DND-41 (cell line): ENCODE data around the gene CPNE1.

Source experiments
- ATAC-seq: fragments of 200-7000 bp; cut with Tn5 transposase; 3 replicates; pipeline ENCODE4 v1.9.1; 2021; ENCODE audit warnings: low read depth; ENCODE audit not compliant: insufficient read depth
- DNase-seq: peaks from one replicate; pipeline ENCODE4 v3.0.0-alpha.2; 2020
- H2AFZ ChIP-seq: 2 replicates; pipeline ENCODE4 v1.6.0; 2012; ENCODE audit warnings: low read depth, low read length
- H3K27ac ChIP-seq: 2 replicates; pipeline ENCODE4 v1.5.1; 2012; ENCODE audit warnings: low read length, inconsistent platforms
- H3K27me3 ChIP-seq: fragments of 200-600 bp; sonication (generic); 2 replicates; pipeline ENCODE4 v1.6.0; 2012; ENCODE audit warnings: low read length, mild to moderate bottlenecking, inconsistent platforms; ENCODE audit not compliant: insufficient read depth, poor library complexity
- H3K36me3 ChIP-seq: 2 replicates; pipeline ENCODE4 v1.5.1; 2012; ENCODE audit warnings: low read length, inconsistent platforms; ENCODE audit not compliant: insufficient read depth
- H3K4me1 ChIP-seq: 2 replicates; pipeline ENCODE4 v1.5.1; 2012; ENCODE audit warnings: mild to moderate bottlenecking, low read length; ENCODE audit not compliant: insufficient read depth
- H3K4me2 ChIP-seq: 2 replicates; pipeline ENCODE4 v1.6.0; 2012; ENCODE audit warnings: mild to moderate bottlenecking, moderate library complexity, low read length, inconsistent platforms; ENCODE audit not compliant: insufficient read depth
- H3K4me3 ChIP-seq, 2 experiments: fragments of 200-600 bp in 1 of 2; shearing (Covaris generic) in 1 of 2; 2 replicates each; pipeline ENCODE4 v1.5.1; 2012 to 2016; ENCODE audit warnings: inconsistent platforms in 2 of 2, low read length in 2 of 2, mild to moderate bottlenecking in 2 of 2, low read depth in 1 of 2, moderate library complexity in 1 of 2
- H3K79me2 ChIP-seq: 2 replicates; pipeline ENCODE4 v1.6.0; 2012; ENCODE audit warnings: low read length, inconsistent platforms; ENCODE audit not compliant: insufficient read depth
- H3K9ac ChIP-seq: 2 replicates; pipeline ENCODE4 v1.6.0; 2012; ENCODE audit warnings: low read depth, mild to moderate bottlenecking, inconsistent platforms, low read length, moderate library complexity
- H3K9me3 ChIP-seq: 2 replicates; pipeline ENCODE4 v1.5.1; 2012; ENCODE audit warnings: low read length, moderate library complexity, mild to moderate bottlenecking, inconsistent platforms; ENCODE audit not compliant: insufficient read depth, severe bottlenecking
- H4K20me1 ChIP-seq: 2 replicates; pipeline ENCODE4 v1.6.0; 2012; ENCODE audit warnings: low read length; ENCODE audit not compliant: insufficient read depth
- CTCF ChIP-seq: IDR thresholded peaks from 2 replicates; pipeline ENCODE4 v1.5.1; 2012; ENCODE audit warnings: borderline replicate concordance, low read length, moderate library complexity, mild to moderate bottlenecking; ENCODE audit not compliant: poor library complexity, severe bottlenecking; ENCODE audit errors: extremely low read depth
- EZH2 ChIP-seq: IDR thresholded peaks from 3 replicates; pipeline ENCODE4 v1.6.1; 2012; ENCODE audit warnings: borderline replicate concordance, low read depth, mild to moderate bottlenecking, moderate library complexity, low read length, inconsistent platforms; ENCODE audit not compliant: severe bottlenecking

CPNE1 gene

DNA sequence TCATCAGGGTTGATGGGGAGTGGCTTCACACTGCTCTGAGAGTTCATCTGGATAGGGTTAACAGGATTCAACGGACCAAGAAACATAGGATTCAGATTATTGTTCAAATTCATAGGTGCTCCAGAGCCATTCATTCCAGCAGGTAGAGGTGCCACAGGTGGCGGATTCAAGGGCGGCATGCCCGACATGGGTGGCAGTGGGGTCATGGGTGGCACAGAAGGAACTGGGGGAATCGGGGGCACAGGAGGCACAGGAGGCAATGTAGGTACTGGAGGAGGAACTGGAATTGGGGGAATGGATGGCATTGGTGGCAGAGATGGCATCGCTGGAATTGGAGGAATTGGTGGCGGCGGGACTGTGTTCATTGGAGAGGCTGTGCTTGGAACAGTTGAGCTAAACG, 10.3 kb downstream of the CPNE1 start:
- Histone ChIP-seq H3K4me3 (no peak overlapping the region), H3K79me2 (peaks cover 100% of the 10 kb centered on the region), H3K9ac (no peak overlapping the region), H3K9me3 (no peaks in the 10 kb centered on the region), H2AFZ (no peak overlapping the region), H3K4me1 (peaks cover 13% of the 10 kb centered on the region; the same call in 1 of the 2 replicates), H3K27ac (no peak overlapping the region), H4K20me1 (peaks cover 87% of the 10 kb centered on the region), H3K36me3 (peaks cover 68% of the 10 kb centered on the region), H3K4me2 (no peak overlapping the region), H3K27me3 (no peaks in the 10 kb centered on the region)
- TF ChIP-seq CTCF (no peak), EZH2 (no peak)
- ATAC-seq (no peak), DNase-seq (peak; percentile 3)

DNA sequence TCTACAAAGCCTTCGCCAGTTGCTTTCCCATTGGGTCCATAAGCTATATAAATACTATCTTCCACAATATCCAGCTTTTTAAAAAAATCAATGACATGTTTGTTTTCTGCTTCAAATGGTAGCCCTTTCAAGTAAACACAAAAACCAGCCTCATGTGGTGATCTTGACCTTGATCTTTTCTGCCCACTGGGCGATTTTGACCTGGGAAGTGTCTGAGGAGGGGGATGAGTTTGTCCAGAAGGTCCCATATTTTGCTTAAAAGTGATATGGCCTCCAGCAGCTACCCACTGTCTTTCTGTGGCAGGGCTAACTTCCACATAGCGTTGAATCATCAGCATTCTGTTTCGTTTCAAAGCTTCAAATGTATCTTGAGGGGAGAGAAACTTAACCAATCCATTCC, 10.8 kb downstream of the CPNE1 start:
- ATAC-seq (no peak), DNase-seq (no peak)
- peaks cover 12% of the 10 kb centered on the region; the same call in 1 of the 2 replicates for H3K4me1 ChIP-seq
- no peak overlapping the region for H3K9ac ChIP-seq
- peaks cover 100% of the 10 kb centered on the region for H3K79me2 ChIP-seq
- no peak overlapping the region for H3K4me2 ChIP-seq
- no peaks in the 10 kb centered on the region for H3K27me3 ChIP-seq
- H2AFZ ChIP-seq: no peak overlapping the region
- H3K27ac ChIP-seq: no peak overlapping the region
- H3K9me3 ChIP-seq: no peaks in the 10 kb centered on the region
- H4K20me1 ChIP-seq: peaks cover 83% of the 10 kb centered on the region
- no peak overlapping the region for H3K4me3 ChIP-seq
- no peak for TF ChIP-seq EZH2
- TF ChIP-seq CTCF: no peak
- H3K36me3 ChIP-seq: peaks cover 68% of the 10 kb centered on the region

DNA sequence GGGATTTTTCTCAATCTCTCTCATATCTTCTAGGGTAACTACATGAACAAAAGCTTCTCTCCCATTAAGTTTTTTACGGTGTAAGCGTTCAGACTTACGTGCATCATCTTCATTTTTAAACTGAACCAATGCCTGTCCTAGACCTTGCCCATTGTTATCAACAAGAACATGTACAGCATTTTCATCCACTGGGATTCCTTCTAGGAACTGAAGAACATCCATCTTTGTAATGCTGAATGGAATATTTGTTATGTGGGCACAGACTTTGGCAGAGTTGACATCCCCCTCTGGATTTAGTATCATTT, 11.3 kb downstream of the CPNE1 start:
- Histone ChIP-seq H4K20me1 (peaks cover 83% of the 10 kb centered on the region), H3K9ac (no peak overlapping the region), H2AFZ (no peak overlapping the region), H3K27ac (no peak overlapping the region), H3K79me2 (peaks cover 100% of the 10 kb centered on the region), H3K4me3 (no peak overlapping the region), H3K4me2 (no peak overlapping the region), H3K27me3 (no peaks in the 10 kb centered on the region), H3K4me1 (0 out of 2 replicates have a peak, but pooled peaks cover 9% of the 10 kb centered on the region), H3K9me3 (no peaks in the 10 kb centered on the region), H3K36me3 (peaks cover 69% of the 10 kb centered on the region)
- ATAC-seq: no peak
- DNase-seq: no peak
- TF ChIP-seq CTCF (no peak), EZH2 (no peak)

GRCh38 chr20:35652641-35653429, 11.9 kb downstream of the CPNE1 start:
- no peak overlapping the region for H3K27ac ChIP-seq
- no peak overlapping the region for H3K4me3 ChIP-seq
- TF ChIP-seq EZH2 (no peak), CTCF (no peak)
- peaks cover 80% of the 10 kb centered on the region for H4K20me1 ChIP-seq
- H3K79me2 ChIP-seq: peaks cover 100% of the 10 kb centered on the region
- H2AFZ ChIP-seq: no peak overlapping the region
- ATAC-seq (no peak), DNase-seq (peak; percentile 3)
- H3K4me1 ChIP-seq: 0 out of 2 replicates have a peak, but pooled peaks cover 9% of the 10 kb centered on the region
- no peak overlapping the region for H3K9ac ChIP-seq
- no peak overlapping the region for H3K4me2 ChIP-seq
- peaks cover 71% of the 10 kb centered on the region for H3K36me3 ChIP-seq
- H3K9me3 ChIP-seq: no peaks in the 10 kb centered on the region
- H3K27me3 ChIP-seq: no peaks in the 10 kb centered on the region
